ENCODE results near the gene GTSE1.

GTSE1 gene

DNA sequence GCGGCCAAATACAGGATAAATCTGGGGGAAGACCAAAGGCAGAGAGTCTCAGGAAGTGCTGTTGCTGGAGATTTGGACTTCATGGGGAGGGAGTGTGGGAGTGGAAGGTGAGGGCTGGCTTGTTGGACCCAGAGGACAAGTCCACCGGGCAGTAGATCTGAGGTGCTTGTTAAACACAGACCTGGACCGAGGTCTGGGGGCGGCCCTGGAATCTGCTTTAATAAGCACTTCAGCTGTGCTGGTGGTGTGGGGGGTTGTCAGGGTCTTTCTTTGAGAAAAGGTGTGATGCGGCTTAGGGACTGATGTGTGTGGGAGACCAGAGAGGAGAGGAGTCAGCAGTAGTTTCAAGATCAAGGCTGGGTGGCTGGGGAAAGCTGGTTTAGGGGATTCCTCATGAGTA is 43.3 kb downstream of the GTSE1 start:
- Histone ChIP-seq H3K27ac (ENCODE audit: poor library complexity, severe bottlenecking) (no peak overlapping the region), H3K36me3 (ENCODE audit: low read depth) (peaks cover 70% of the 10 kb centered on the region), H3K4me1 (ENCODE audit: insufficient read depth, poor library complexity, severe bottlenecking) (peaks cover under 1% of the 10 kb centered on the region), H3K27me3 (ENCODE audit: insufficient read depth, poor library complexity, severe bottlenecking) (no peaks in the 10 kb centered on the region), H3K9me3 (ENCODE audit: severe bottlenecking) (no peaks in the 10 kb centered on the region), H3K4me3 (ENCODE audit: severe bottlenecking) (no peak overlapping the region)
- TF ChIP-seq, protein P1, sequence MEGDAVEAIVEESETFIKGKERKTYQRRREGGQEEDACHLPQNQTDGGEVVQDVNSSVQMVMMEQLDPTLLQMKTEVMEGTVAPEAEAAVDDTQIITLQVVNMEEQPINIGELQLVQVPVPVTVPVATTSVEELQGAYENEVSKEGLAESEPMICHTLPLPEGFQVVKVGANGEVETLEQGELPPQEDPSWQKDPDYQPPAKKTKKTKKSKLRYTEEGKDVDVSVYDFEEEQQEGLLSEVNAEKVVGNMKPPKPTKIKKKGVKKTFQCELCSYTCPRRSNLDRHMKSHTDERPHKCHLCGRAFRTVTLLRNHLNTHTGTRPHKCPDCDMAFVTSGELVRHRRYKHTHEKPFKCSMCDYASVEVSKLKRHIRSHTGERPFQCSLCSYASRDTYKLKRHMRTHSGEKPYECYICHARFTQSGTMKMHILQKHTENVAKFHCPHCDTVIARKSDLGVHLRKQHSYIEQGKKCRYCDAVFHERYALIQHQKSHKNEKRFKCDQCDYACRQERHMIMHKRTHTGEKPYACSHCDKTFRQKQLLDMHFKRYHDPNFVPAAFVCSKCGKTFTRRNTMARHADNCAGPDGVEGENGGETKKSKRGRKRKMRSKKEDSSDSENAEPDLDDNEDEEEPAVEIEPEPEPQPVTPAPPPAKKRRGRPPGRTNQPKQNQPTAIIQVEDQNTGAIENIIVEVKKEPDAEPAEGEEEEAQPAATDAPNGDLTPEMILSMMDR (IDR thresholded peaks at IDR 0.05; ENCODE audit: poor library complexity, severe bottlenecking): no peak
- DNase-seq (ENCODE audit: low spot score): no peak
- ATAC-seq (ENCODE audit: low read depth): no peak

DNA sequence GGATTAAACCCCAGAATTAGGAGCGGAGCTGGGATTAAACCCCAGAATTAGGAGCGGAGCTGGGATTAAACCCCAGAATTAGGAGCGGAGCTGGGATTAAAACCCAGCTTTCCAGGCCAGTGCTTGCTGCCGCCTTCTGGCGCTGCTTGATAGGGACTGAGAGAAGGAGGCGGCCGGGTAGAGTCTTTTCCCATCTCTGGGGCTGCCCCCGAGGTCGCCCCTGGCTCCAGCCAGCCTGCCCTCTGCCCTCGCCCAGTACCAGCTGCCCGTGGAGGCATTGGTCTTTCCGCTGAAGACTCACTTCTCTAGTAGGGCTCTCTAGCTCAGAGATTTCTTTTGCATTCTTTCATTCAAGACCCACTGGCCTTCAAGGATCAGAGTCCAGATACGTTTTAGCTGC is 44.0 kb downstream of the GTSE1 start:
- H3K9me3 ChIP-seq (ENCODE audit: severe bottlenecking): no peaks in the 10 kb centered on the region
- H3K4me1 ChIP-seq (ENCODE audit: insufficient read depth, poor library complexity, severe bottlenecking): no peaks in the 10 kb centered on the region
- DNase-seq (ENCODE audit: low spot score) (no peak), ATAC-seq (ENCODE audit: low read depth) (no peak)
- no peak overlapping the region for H3K27ac ChIP-seq (ENCODE audit: poor library complexity, severe bottlenecking)
- no peak overlapping the region for H3K4me3 ChIP-seq (ENCODE audit: severe bottlenecking)
- H3K27me3 ChIP-seq (ENCODE audit: insufficient read depth, poor library complexity, severe bottlenecking): no peaks in the 10 kb centered on the region
- TF ChIP-seq, protein P1 (IDR thresholded peaks at IDR 0.05; ENCODE audit: poor library complexity, severe bottlenecking): no peak
- peaks cover 76% of the 10 kb centered on the region for H3K36me3 ChIP-seq (ENCODE audit: low read depth)

DNA sequence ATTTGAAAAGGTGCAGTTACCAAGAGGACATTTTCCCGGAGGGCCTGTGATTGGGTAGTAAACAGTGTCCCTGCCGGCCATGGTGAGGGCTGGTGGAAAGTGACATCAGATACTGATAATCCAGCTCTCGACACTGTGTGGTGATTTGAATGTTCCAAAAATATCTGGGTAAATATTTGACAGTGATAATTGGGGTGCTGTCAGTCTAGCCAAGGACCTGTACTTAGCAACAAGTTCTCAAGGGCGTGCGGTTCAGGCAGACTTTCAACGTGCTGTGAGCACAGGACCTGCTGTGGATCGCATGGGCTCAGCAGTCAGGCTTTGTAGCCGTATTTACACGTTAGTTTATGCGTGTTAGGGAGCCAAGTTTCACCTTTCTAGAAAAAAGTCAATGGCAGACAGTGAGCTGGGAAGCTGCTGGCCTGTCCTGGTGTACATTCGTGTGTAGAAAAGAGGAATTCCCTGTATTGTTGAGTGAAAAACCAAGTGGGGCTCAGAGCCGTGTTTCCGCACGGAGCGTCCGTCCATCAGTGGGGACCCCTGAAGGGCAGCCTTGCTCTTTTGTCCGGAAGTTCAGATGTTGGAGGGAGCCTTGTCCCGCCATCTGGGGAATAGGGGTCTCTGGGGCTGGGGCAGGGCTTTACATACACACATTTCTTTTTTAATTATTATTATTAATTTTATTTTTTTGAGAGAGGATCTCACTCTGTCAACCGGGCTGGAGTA is 50.2 kb downstream of the GTSE1 start:
- Histone ChIP-seq H3K4me3 (ENCODE audit: severe bottlenecking) (no peak overlapping the region), H3K27ac (ENCODE audit: poor library complexity, severe bottlenecking) (no peak overlapping the region), H3K27me3 (ENCODE audit: insufficient read depth, poor library complexity, severe bottlenecking) (no peaks in the 10 kb centered on the region), H3K9me3 (ENCODE audit: severe bottlenecking) (no peaks in the 10 kb centered on the region), H3K36me3 (ENCODE audit: low read depth) (peaks cover 86% of the 10 kb centered on the region), H3K4me1 (ENCODE audit: insufficient read depth, poor library complexity, severe bottlenecking) (no peaks in the 10 kb centered on the region)
- ATAC-seq (ENCODE audit: low read depth): no peak
- TF ChIP-seq, protein P1 (IDR thresholded peaks at IDR 0.05; ENCODE audit: poor library complexity, severe bottlenecking): no peak
- DNase-seq (ENCODE audit: low spot score): no peak

DNA sequence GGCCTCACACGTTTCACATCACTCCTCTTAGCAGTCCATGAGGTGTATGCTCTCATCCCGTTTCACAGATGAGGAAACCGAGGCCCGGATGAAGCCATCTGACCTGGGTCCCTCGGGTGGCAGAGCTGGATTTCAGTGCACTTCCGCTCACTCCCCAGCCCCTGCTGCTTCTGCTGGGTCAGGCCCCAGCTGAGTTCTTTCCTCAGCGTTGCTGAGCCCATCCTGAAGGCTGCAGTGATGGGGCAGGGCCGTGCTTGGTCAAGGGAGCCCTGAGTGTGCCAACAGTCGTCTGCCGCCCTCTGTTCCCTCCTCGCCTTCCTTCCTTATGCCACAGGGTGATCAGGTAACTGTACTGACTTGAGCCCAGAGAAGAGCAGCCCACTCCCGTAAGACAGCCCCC is 51.0 kb downstream of the GTSE1 start:
- ATAC-seq (ENCODE audit: low read depth) (no peak), DNase-seq (ENCODE audit: low spot score) (no peak)
- no peaks in the 10 kb centered on the region for H3K4me1 ChIP-seq (ENCODE audit: insufficient read depth, poor library complexity, severe bottlenecking)
- peaks cover 86% of the 10 kb centered on the region for H3K36me3 ChIP-seq (ENCODE audit: low read depth)
- H3K27ac ChIP-seq (ENCODE audit: poor library complexity, severe bottlenecking): no peak overlapping the region
- TF ChIP-seq, protein P1 (IDR thresholded peaks at IDR 0.05; ENCODE audit: poor library complexity, severe bottlenecking): no peak
- H3K9me3 ChIP-seq (ENCODE audit: severe bottlenecking): no peaks in the 10 kb centered on the region
- H3K4me3 ChIP-seq (ENCODE audit: severe bottlenecking): no peak overlapping the region
- H3K27me3 ChIP-seq (ENCODE audit: insufficient read depth, poor library complexity, severe bottlenecking): no peaks in the 10 kb centered on the region

DNA sequence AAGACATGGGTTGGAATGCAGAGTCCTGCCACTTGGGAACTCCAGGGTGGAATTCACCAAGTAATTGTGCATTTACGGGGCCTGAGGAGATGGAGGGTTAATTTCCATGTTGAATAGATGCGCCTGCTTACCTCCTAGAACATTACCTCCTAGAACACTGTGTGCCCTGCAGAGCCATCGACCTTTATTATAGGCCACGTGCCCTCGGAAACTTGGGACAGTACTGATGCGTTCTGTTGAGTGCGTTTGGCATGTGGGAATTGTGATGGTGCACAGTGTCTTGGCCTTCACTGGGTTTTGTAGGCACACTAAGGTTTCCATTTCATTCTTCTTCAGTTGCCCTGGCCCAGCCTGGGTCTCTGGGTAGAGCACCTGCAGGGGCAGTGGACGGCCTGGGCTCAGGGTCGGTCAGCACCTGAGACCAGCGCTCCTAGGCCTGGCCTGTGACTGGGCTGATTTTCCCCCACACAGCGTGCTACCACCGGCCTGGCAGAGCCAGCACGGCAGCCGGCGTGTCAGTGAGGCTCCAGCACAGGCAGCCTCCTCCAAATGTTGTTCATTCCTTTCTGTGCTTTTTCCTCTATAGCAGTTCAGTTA is 51.5 kb downstream of the GTSE1 start:
- Histone ChIP-seq H3K36me3 (ENCODE audit: low read depth) (peaks cover 84% of the 10 kb centered on the region), H3K4me3 (ENCODE audit: severe bottlenecking) (no peak overlapping the region), H3K9me3 (ENCODE audit: severe bottlenecking) (no peaks in the 10 kb centered on the region), H3K27ac (ENCODE audit: poor library complexity, severe bottlenecking) (no peak overlapping the region), H3K4me1 (ENCODE audit: insufficient read depth, poor library complexity, severe bottlenecking) (no peaks in the 10 kb centered on the region), H3K27me3 (ENCODE audit: insufficient read depth, poor library complexity, severe bottlenecking) (no peaks in the 10 kb centered on the region)
- ATAC-seq (ENCODE audit: low read depth) (no peak), DNase-seq (ENCODE audit: low spot score) (no peak)
- TF ChIP-seq, protein P1 (IDR thresholded peaks at IDR 0.05; ENCODE audit: poor library complexity, severe bottlenecking): no peak

All from RWPE2 (cell line).